Measurements from ENCODE around the gene TXLNB. TPM values are rescaled to one million over a fixed set of nuclear protein-coding genes. Genes with fewer than 3 reads are reported as not detected.

Gene TXLNB
- total and polyA plus RNA-seq, 2 of the 13 experiments (the other 11 are each of a cell fraction or from before 2014, with no cell fraction given) = not detected

DNA sequence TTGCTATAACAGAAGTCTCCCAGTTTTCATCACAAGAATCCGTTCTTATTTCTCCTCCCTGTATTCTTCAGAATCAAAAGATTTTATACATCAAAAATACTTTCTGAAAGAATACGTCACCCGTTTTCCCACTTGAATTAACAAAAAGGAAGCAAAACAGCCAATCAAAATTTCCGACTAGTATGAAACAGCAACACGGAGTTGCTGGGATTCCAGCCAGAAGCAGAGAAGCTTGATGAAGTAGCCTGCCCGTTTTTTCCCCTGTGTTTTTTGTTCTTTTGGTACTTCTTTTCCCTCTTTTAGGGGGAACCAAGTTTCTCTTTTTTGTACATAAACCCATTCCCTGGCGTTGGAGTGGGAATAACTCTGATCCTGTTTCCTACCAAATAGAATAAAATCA, 14.6 kb downstream of the TXLNB start:
- no peak overlapping the region for H3K9ac ChIP-seq (ENCODE audit: insufficient read depth, low read depth, low read length)
- 0 out of 2 replicates have a peak, but pooled peaks cover 6% of the 10 kb centered on the region for H3K4me1 ChIP-seq (ENCODE audit: insufficient read depth, low read length)
- ChIA-PET CTCF (ENCODE audit: low intra/inter-chr PET ratio, low total read pairs) (no interaction called here), POLR2A (no interaction called here)
- H3K4me3 ChIP-seq (replicated peaks in 1 of 3; ENCODE audit: insufficient read depth in 1 of 3, low read depth in 2 of 3, low read length in 3 of 3) = no peak overlapping the region
- H3K27ac ChIP-seq (ENCODE audit: extremely low read length, insufficient read depth, low read length) = no peak overlapping the region
- ATAC-seq (no peak), FAIRE-seq (no peak), DNase-seq (ENCODE audit: low spot score) (no peak)
- H3K79me2 ChIP-seq (ENCODE audit: insufficient read depth, low read length) = no peaks in the 10 kb centered on the region
- H3K27me3 ChIP-seq (ENCODE audit: control insufficient read depth in 1 of 2, insufficient read depth in 2 of 2, low read length in 2 of 2) = no peaks in the 10 kb centered on the region
- intact Hi-C loops (cut with micrococcal nuclease; ENCODE audit: unreplicated experiment) = no loop called here
- H3K4me2 ChIP-seq (ENCODE audit: low read depth, low read length) = no peak overlapping the region
- in situ Hi-C loops (cut with HindIII; ENCODE audit: extremely low pct_ligation_motif_present, low pct_unique_long_range_greater_than_20kb) = no loop called here
- H3K36me3 ChIP-seq (replicated peaks in 1 of 2; ENCODE audit: control insufficient read depth in 1 of 2, insufficient read depth in 2 of 2, low read length in 2 of 2) = no peaks in the 10 kb centered on the region
- WGBS (ENCODE audit: low lambda C conversion rate) = 12% methylated on average over 7 of the region's 7 CpGs
- no peaks in the 10 kb centered on the region for H4K20me1 ChIP-seq (ENCODE audit: insufficient read depth, low read length)
- no TSS peak for BruUV-seq (replicated peaks)
- H2AFZ ChIP-seq (ENCODE audit: low read length) = no peak overlapping the region
- H3K9me3 ChIP-seq (ENCODE audit: low read length) = no peaks in the 10 kb centered on the region
- TF ChIP-seq EZH2 (conservative IDR thresholded peaks at IDR 0.05; ENCODE audit: low read depth, low read length) (no peak), ZNF841 (CRISPR knock-in tag; IDR thresholded peaks at IDR 0.05; ENCODE audit: borderline replicate concordance) (no peak), NCOA2 (CRISPR knock-in tag; IDR thresholded peaks at IDR 0.05) (no peak), ZNF333 (CRISPR knock-in tag; IDR thresholded peaks at IDR 0.05; ENCODE audit: borderline replicate concordance) (no peak), ZFP1 (CRISPR knock-in tag; IDR thresholded peaks at IDR 0.05) (no peak)
- TF ChIP-seq, protein P1, sequence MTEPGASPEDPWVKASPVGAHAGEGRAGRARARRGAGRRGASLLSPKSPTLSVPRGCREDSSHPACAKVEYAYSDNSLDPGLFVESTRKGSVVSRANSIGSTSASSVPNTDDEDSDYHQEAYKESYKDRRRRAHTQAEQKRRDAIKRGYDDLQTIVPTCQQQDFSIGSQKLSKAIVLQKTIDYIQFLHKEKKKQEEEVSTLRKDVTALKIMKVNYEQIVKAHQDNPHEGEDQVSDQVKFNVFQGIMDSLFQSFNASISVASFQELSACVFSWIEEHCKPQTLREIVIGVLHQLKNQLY (CRISPR knock-in tag; IDR thresholded peaks at IDR 0.05) = no peak
- TF ChIP-seq, protein P2, sequence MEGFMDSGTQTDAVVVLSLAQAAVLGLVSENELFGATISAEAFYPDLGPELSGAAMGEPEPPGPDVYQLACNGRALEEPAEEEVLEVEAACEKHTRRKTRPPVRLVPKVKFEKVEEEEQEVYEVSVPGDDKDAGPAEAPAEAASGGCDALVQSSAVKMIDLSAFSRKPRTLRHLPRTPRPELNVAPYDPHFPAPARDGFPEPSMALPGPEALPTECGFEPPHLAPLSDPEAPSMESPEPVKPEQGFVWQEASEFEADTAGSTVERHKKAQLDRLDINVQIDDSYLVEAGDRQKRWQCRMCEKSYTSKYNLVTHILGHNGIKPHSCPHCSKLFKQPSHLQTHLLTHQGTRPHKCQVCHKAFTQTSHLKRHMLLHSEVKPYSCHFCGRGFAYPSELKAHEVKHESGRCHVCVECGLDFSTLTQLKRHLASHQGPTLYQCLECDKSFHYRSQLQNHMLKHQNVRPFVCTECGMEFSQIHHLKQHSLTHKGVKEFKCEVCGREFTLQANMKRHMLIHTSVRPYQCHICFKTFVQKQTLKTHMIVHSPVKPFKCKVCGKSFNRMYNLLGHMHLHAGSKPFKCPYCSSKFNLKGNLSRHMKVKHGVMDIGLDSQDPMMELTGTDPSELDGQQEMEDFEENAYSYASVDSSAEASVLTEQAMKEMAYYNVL (CRISPR knock-in tag; IDR thresholded peaks at IDR 0.05; ENCODE audit: borderline replicate concordance) = no peak
- TF ChIP-seq, protein P3, sequence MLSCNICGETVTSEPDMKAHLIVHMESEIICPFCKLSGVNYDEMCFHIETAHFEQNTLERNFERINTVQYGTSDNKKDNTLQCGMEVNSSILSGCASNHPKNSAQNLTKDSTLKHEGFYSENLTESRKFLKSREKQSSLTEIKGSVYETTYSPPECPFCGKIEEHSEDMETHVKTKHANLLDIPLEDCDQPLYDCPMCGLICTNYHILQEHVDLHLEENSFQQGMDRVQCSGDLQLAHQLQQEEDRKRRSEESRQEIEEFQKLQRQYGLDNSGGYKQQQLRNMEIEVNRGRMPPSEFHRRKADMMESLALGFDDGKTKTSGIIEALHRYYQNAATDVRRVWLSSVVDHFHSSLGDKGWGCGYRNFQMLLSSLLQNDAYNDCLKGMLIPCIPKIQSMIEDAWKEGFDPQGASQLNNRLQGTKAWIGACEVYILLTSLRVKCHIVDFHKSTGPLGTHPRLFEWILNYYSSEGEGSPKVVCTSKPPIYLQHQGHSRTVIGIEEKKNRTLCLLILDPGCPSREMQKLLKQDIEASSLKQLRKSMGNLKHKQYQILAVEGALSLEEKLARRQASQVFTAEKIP (CRISPR knock-in tag; IDR thresholded peaks at IDR 0.05; ENCODE audit: borderline replicate concordance) = no peak
- TF ChIP-seq, protein P4, sequence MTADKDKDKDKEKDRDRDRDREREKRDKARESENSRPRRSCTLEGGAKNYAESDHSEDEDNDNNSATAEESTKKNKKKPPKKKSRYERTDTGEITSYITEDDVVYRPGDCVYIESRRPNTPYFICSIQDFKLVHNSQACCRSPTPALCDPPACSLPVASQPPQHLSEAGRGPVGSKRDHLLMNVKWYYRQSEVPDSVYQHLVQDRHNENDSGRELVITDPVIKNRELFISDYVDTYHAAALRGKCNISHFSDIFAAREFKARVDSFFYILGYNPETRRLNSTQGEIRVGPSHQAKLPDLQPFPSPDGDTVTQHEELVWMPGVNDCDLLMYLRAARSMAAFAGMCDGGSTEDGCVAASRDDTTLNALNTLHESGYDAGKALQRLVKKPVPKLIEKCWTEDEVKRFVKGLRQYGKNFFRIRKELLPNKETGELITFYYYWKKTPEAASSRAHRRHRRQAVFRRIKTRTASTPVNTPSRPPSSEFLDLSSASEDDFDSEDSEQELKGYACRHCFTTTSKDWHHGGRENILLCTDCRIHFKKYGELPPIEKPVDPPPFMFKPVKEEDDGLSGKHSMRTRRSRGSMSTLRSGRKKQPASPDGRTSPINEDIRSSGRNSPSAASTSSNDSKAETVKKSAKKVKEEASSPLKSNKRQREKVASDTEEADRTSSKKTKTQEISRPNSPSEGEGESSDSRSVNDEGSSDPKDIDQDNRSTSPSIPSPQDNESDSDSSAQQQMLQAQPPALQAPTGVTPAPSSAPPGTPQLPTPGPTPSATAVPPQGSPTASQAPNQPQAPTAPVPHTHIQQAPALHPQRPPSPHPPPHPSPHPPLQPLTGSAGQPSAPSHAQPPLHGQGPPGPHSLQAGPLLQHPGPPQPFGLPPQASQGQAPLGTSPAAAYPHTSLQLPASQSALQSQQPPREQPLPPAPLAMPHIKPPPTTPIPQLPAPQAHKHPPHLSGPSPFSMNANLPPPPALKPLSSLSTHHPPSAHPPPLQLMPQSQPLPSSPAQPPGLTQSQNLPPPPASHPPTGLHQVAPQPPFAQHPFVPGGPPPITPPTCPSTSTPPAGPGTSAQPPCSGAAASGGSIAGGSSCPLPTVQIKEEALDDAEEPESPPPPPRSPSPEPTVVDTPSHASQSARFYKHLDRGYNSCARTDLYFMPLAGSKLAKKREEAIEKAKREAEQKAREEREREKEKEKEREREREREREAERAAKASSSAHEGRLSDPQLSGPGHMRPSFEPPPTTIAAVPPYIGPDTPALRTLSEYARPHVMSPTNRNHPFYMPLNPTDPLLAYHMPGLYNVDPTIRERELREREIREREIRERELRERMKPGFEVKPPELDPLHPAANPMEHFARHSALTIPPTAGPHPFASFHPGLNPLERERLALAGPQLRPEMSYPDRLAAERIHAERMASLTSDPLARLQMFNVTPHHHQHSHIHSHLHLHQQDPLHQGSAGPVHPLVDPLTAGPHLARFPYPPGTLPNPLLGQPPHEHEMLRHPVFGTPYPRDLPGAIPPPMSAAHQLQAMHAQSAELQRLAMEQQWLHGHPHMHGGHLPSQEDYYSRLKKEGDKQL (CRISPR knock-in tag; IDR thresholded peaks at IDR 0.05; ENCODE audit: low read depth) = no peak

Measured in HepG2 (cell line).